SK-N-SH treated with all-trans-retinoic acid at 6 μM for 48 hours (cell line): ENCODE measurements around the gene AEBP1.

ENCODE experiments used
- ATAC-seq: fragments of 200-7000 bp; cut with Tn5 transposase; 3 replicates; pipeline ENCODE4 v1.9.1; 2020; ENCODE audit warnings: mild to moderate bottlenecking, moderate library complexity
- BACH2 ChIP-seq: fragments of 250-450 bp; sonication (Bioruptor Pico); IDR thresholded peaks from 2 replicates; pipeline ENCODE4 v1.9.0; 2021; ENCODE audit warnings: mild to moderate bottlenecking, borderline replicate concordance
- CSDC2 ChIP-seq: fragments of 250-450 bp; sonication (Bioruptor Pico); IDR thresholded peaks from 2 replicates; pipeline ENCODE4 v1.5.0; 2020; ENCODE audit warnings: mild to moderate bottlenecking, moderate library complexity
- CSRNP3 ChIP-seq: fragments of 250-450 bp; sonication (Bioruptor Pico); IDR thresholded peaks from 2 replicates; pipeline ENCODE4 v1.5.1; 2021; ENCODE audit warnings: mild to moderate bottlenecking, moderate library complexity
- ESRRG ChIP-seq: fragments of 250-450 bp; sonication (Bioruptor Pico); IDR thresholded peaks from 2 replicates; pipeline ENCODE4 v1.6.1; 2021; ENCODE audit warnings: mild to moderate bottlenecking
- GLIS3 ChIP-seq: fragments of 250-450 bp; sonication (Bioruptor Pico); IDR thresholded peaks from 2 replicates; pipeline ENCODE4 v1.5.0; 2020; ENCODE audit warnings: mild to moderate bottlenecking, moderate library complexity
- ISL1 ChIP-seq: fragments of 250-450 bp; sonication (Bioruptor Pico); IDR thresholded peaks from 2 replicates; pipeline ENCODE4 v2.1.2; 2022; ENCODE audit warnings: mild to moderate bottlenecking, moderate library complexity
- OSR1 ChIP-seq: fragments of 250-450 bp; sonication (Bioruptor Pico); IDR thresholded peaks from 2 replicates; pipeline ENCODE4 v1.8.0; 2022; ENCODE audit warnings: moderate library complexity, mild to moderate bottlenecking, inconsistent platforms
- PPARA ChIP-seq: fragments of 250-450 bp; sonication (Bioruptor Pico); IDR thresholded peaks from 2 replicates; pipeline ENCODE4 v1.5.0; 2020; ENCODE audit warnings: mild to moderate bottlenecking, borderline replicate concordance
- RARB ChIP-seq: fragments of 250-450 bp; sonication (Bioruptor Pico); IDR thresholded peaks from 2 replicates; pipeline ENCODE4 v1.8.0; 2021; ENCODE audit warnings: mild to moderate bottlenecking, moderate library complexity
- TCF4 ChIP-seq: fragments of 250-450 bp; sonication (Bioruptor Pico); IDR thresholded peaks from 2 replicates; pipeline ENCODE4 v1.8.0; 2021; ENCODE audit warnings: mild to moderate bottlenecking, moderate library complexity, borderline replicate concordance
- ZC3H10 ChIP-seq: fragments of 250-450 bp; sonication (Bioruptor Pico); IDR thresholded peaks from 2 replicates; pipeline ENCODE4 v1.5.1; 2021; ENCODE audit warnings: mild to moderate bottlenecking, moderate library complexity
- ZFP30 ChIP-seq: fragments of 450-650 bp; formaldehyde crosslinking; IDR thresholded peaks from 2 replicates; pipeline ENCODE4 v1.5.0; 2022; ENCODE audit warnings: mild to moderate bottlenecking, moderate library complexity
- ZNF565 ChIP-seq: fragments of 450-650 bp; formaldehyde crosslinking; conservative IDR thresholded peaks from 2 replicates; pipeline ENCODE4 v1.5.0; 2020; ENCODE audit warnings: low read depth, mild to moderate bottlenecking, moderate library complexity
- ZNF70 ChIP-seq: fragments of 450-650 bp; formaldehyde crosslinking; IDR thresholded peaks from 2 replicates; pipeline ENCODE4 v1.5.0; 2020; ENCODE audit warnings: mild to moderate bottlenecking, moderate library complexity
- ZNF8 ChIP-seq: fragments of 450-650 bp; formaldehyde crosslinking; IDR thresholded peaks from 2 replicates; pipeline ENCODE4 v1.5.0; 2020; ENCODE audit warnings: mild to moderate bottlenecking, moderate library complexity
- TF ChIP-seq, protein P1 (sequence below): fragments of 250-450 bp; sonication (Bioruptor Pico); IDR thresholded peaks from 2 replicates; pipeline ENCODE4 v1.5.1; 2020; ENCODE audit warnings: low read depth, mild to moderate bottlenecking, moderate library complexity
- TF ChIP-seq, protein P2 (sequence below): fragments of 250-450 bp; sonication (Bioruptor Pico); IDR thresholded peaks from 2 replicates; pipeline ENCODE4 v1.8.0; 2020; ENCODE audit warnings: mild to moderate bottlenecking, moderate library complexity, borderline replicate concordance
- TF ChIP-seq, protein P3 (sequence below): fragments of 250-450 bp; sonication (Bioruptor Pico); IDR thresholded peaks from 2 replicates; pipeline ENCODE4 v1.5.0; 2020; ENCODE audit warnings: mild to moderate bottlenecking, moderate library complexity

The AEBP1 gene

DNA sequence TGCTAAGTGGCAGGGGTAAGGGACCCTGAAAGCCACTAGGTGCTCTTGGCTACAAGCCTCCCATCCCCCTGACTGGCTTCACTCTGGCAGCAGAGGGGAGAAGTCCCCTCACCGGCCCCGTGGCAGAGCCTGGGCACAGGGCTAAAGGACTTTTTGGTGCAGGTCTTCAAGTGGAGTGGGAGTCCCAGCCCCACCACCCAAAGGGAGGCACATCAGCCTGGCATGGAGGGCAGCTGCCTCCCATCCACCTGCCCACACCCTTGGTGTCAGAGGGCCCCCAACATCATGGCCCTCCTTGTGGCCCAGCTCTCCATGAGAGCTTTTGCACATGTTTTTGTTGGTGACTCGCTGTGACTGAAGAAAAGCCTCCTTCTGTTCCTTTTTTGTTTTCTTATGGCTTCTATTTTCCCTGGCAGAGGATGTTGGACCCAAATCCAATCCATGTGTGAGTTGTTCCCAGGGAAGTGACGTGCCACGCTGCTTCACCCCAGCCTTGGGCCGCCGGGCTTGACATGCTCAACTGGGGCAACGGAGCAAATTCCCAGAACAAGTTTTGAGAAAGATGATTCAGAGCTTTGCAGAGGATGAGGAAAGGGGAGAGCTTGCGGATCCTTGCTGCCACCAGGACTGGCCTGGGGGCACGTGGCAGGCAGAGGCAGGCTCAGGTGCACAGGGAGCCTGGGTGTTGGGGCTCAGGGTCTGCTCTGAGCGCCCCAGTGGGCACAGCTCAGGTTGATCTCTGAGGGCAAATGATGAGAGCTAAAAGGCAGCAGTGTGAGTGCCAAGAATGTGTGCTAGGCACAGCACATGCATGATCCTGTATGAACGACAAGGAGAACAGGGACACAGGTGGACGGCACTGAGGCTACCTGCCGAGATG lies 1.9 kb upstream of the AEBP1 start (continued):
- TF ChIP-seq CSRNP3 = no peak
- no peak for TF ChIP-seq ZC3H10
- no peak for TF ChIP-seq CSDC2 (CRISPR knock-in tag)
- TF ChIP-seq ZFP30 (CRISPR knock-in tag) = no peak
- TF ChIP-seq TCF4 (CRISPR knock-in tag) = no peak
- TF ChIP-seq, protein P1, sequence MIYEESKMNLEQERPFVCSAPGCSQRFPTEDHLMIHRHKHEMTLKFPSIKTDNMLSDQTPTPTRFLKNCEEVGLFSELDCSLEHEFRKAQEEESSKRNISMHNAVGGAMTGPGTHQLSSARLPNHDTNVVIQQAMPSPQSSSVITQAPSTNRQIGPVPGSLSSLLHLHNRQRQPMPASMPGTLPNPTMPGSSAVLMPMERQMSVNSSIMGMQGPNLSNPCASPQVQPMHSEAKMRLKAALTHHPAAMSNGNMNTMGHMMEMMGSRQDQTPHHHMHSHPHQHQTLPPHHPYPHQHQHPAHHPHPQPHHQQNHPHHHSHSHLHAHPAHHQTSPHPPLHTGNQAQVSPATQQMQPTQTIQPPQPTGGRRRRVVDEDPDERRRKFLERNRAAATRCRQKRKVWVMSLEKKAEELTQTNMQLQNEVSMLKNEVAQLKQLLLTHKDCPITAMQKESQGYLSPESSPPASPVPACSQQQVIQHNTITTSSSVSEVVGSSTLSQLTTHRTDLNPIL (CRISPR knock-in tag) = no peak
- no peak for TF ChIP-seq RARB (CRISPR knock-in tag)
- TF ChIP-seq ISL1 (CRISPR knock-in tag) = no peak
- no peak for TF ChIP-seq ZNF70 (CRISPR knock-in tag)
- TF ChIP-seq GLIS3 = no peak

GRCh38 chr7:44102846-44103565 lies 1.1 kb upstream of the AEBP1 start:
- TF ChIP-seq PPARA (CRISPR knock-in tag) (no peak), CSDC2 (CRISPR knock-in tag) (no peak), ZNF565 (CRISPR knock-in tag) (no peak), BACH2 (no peak), ZFP30 (CRISPR knock-in tag) (no peak), ISL1 (CRISPR knock-in tag) (no peak), TCF4 (CRISPR knock-in tag) (no peak), OSR1 (no peak)
- no peak for ATAC-seq

DNA sequence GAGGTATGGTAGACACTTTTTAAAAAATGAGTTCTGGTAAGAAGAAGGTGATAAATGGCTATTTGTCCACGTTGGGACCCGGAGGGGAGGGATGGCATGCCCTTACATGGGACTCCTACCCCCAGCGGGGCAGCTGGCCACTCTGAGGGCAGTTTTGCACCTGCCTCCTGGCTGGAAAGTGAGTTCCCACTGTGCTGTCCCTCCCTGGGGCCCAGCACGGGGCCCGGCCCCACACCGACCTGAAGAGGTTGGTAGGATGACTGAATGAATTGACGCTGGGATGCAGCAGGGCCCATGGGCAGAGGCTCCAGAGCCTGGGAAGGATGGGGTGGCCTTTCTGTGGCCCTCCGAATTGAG lies 601 bp upstream of the AEBP1 start:
- TF ChIP-seq PPARA (CRISPR knock-in tag) = no peak
- no peak for TF ChIP-seq CSRNP3
- TF ChIP-seq, protein P2, sequence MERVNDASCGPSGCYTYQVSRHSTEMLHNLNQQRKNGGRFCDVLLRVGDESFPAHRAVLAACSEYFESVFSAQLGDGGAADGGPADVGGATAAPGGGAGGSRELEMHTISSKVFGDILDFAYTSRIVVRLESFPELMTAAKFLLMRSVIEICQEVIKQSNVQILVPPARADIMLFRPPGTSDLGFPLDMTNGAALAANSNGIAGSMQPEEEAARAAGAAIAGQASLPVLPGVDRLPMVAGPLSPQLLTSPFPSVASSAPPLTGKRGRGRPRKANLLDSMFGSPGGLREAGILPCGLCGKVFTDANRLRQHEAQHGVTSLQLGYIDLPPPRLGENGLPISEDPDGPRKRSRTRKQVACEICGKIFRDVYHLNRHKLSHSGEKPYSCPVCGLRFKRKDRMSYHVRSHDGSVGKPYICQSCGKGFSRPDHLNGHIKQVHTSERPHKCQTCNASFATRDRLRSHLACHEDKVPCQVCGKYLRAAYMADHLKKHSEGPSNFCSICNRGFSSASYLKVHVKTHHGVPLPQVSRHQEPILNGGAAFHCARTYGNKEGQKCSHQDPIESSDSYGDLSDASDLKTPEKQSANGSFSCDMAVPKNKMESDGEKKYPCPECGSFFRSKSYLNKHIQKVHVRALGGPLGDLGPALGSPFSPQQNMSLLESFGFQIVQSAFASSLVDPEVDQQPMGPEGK = no peak
- no peak for TF ChIP-seq ESRRG (CRISPR knock-in tag)
- TF ChIP-seq, protein P3, sequence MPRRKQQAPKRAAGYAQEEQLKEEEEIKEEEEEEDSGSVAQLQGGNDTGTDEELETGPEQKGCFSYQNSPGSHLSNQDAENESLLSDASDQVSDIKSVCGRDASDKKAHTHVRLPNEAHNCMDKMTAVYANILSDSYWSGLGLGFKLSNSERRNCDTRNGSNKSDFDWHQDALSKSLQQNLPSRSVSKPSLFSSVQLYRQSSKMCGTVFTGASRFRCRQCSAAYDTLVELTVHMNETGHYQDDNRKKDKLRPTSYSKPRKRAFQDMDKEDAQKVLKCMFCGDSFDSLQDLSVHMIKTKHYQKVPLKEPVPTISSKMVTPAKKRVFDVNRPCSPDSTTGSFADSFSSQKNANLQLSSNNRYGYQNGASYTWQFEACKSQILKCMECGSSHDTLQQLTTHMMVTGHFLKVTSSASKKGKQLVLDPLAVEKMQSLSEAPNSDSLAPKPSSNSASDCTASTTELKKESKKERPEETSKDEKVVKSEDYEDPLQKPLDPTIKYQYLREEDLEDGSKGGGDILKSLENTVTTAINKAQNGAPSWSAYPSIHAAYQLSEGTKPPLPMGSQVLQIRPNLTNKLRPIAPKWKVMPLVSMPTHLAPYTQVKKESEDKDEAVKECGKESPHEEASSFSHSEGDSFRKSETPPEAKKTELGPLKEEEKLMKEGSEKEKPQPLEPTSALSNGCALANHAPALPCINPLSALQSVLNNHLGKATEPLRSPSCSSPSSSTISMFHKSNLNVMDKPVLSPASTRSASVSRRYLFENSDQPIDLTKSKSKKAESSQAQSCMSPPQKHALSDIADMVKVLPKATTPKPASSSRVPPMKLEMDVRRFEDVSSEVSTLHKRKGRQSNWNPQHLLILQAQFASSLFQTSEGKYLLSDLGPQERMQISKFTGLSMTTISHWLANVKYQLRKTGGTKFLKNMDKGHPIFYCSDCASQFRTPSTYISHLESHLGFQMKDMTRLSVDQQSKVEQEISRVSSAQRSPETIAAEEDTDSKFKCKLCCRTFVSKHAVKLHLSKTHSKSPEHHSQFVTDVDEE (CRISPR knock-in tag) = no peak
- TF ChIP-seq, protein P1 (CRISPR knock-in tag) = no peak
- TF ChIP-seq ZNF565 (CRISPR knock-in tag) = no peak
- no peak for TF ChIP-seq ZNF8 (CRISPR knock-in tag)
- no peak for TF ChIP-seq GLIS3
- TF ChIP-seq OSR1 = no peak
- no peak for ATAC-seq
